KMS-11 (cell line): ENCODE measurements around the gene ARPC4.

ENCODE experiments used
- H2AFZ ChIP-seq: fragments of 200-600 bp; sonication (generic); 2 replicates; pipeline ENCODE4 v1.6.1; 2016; ENCODE audit warnings: antibody characterized with exemption, mixed run types, low read depth
- H3K27ac ChIP-seq: fragments of 200-600 bp; sonication (generic); 2 replicates; pipeline ENCODE4 v1.6.1; 2016; ENCODE audit warnings: mild to moderate bottlenecking, mixed run types
- H3K27me3 ChIP-seq: fragments of 200-600 bp; sonication (generic); 2 replicates; pipeline ENCODE4 v1.6.1; 2017; ENCODE audit warnings: mild to moderate bottlenecking, low read depth, mixed run types, moderate library complexity; ENCODE audit not compliant: insufficient read depth
- H3K36me3 ChIP-seq: fragments of 200-600 bp; sonication (generic); 2 replicates; pipeline ENCODE4 v1.6.1; 2017; ENCODE audit warnings: mild to moderate bottlenecking, mixed run types; ENCODE audit not compliant: insufficient read depth
- H3K4me1 ChIP-seq: fragments of 200-600 bp; sonication (generic); 2 replicates; pipeline ENCODE4 v1.6.1; 2016; ENCODE audit warnings: mild to moderate bottlenecking, low read depth, mixed run types; ENCODE audit not compliant: poor library complexity, severe bottlenecking
- H3K4me2 ChIP-seq: fragments of 200-600 bp; sonication (generic); 2 replicates; pipeline ENCODE4 v1.7.0; 2016; ENCODE audit warnings: mild to moderate bottlenecking, mixed run types
- H3K4me3 ChIP-seq: fragments of 200-600 bp; sonication (generic); IDR thresholded peaks from 2 replicates; pipeline ENCODE4 v1.6.1; 2017; ENCODE audit warnings: low read depth, low read length, mixed read lengths; ENCODE audit not compliant: insufficient read depth
- H3K79me2 ChIP-seq: fragments of 200-600 bp; sonication (generic); 2 replicates; pipeline ENCODE4 v1.6.1; 2016; ENCODE audit warnings: low read depth, mixed run types; ENCODE audit not compliant: insufficient read depth
- H3K9ac ChIP-seq: fragments of 200-600 bp; sonication (generic); 2 replicates; pipeline ENCODE4 v1.6.1; 2016; ENCODE audit warnings: mild to moderate bottlenecking, mixed run types
- H4K20me1 ChIP-seq: fragments of 200-600 bp; sonication (generic); 2 replicates; pipeline ENCODE4 v1.6.1; 2016; ENCODE audit warnings: mild to moderate bottlenecking, mixed run types; ENCODE audit not compliant: insufficient read depth
- TF ChIP-seq, protein P1 (sequence below): fragments of 200-600 bp; sonication (generic); conservative IDR thresholded peaks from 2 replicates; pipeline ENCODE4 v1.6.1; 2017; ENCODE audit warnings: low read depth, mild to moderate bottlenecking, antibody characterized with exemption, low read length, moderate library complexity, mixed read lengths

Gene ARPC4

DNA sequence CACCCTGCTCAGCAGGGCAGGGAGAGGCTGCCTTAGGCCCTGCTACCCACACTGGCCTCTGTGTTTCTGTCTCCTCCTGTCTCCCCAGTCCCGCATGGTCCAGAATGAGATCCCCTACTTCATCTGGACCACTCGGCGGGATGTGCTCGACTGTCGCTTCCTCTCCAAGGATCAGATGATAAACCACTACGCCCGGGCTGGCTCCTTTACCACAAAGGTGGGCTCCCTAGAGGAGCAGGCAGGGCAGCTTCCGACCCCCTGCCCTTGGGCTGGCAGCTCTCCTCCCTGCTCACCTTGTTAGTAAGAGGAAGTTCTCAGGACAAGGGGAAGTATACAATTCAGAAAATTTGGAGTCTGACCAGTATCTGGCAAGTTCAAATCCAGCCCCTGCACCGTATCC is 23.1 kb downstream of the ARPC4 start:
- TF ChIP-seq, protein P1, sequence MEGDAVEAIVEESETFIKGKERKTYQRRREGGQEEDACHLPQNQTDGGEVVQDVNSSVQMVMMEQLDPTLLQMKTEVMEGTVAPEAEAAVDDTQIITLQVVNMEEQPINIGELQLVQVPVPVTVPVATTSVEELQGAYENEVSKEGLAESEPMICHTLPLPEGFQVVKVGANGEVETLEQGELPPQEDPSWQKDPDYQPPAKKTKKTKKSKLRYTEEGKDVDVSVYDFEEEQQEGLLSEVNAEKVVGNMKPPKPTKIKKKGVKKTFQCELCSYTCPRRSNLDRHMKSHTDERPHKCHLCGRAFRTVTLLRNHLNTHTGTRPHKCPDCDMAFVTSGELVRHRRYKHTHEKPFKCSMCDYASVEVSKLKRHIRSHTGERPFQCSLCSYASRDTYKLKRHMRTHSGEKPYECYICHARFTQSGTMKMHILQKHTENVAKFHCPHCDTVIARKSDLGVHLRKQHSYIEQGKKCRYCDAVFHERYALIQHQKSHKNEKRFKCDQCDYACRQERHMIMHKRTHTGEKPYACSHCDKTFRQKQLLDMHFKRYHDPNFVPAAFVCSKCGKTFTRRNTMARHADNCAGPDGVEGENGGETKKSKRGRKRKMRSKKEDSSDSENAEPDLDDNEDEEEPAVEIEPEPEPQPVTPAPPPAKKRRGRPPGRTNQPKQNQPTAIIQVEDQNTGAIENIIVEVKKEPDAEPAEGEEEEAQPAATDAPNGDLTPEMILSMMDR: no peak
- H3K36me3 ChIP-seq: no peaks in the 10 kb centered on the region
- H3K9ac ChIP-seq: no peak overlapping the region

DNA sequence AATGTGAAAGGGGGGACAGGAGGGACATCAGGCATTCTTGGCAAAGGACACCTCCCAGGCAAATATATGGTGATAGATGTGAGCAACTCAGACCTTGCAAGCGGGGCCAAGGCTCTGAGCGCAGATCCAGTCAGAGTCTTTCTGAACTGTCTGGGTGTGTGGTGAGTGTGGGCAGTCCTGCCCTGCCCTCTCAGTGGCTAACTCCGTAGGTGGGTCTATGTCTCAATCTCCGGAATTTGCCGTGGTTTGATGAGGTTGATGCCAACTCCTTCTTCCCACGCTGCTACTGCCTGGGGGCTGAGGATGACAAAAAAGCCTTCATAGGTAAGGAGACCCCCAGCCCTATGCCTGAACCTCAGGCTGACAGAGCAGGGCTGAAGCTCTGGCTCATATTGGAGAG is 24.6 kb downstream of the ARPC4 start:
- H3K4me1 ChIP-seq: no peaks in the 10 kb centered on the region
- no peaks in the 10 kb centered on the region for H3K27me3 ChIP-seq
- no peaks in the 10 kb centered on the region for H3K79me2 ChIP-seq
- H3K4me2 ChIP-seq: no peak overlapping the region
- TF ChIP-seq, protein P1: no peak
- no peak overlapping the region for H3K9ac ChIP-seq
- H4K20me1 ChIP-seq: no peaks in the 10 kb centered on the region
- H3K36me3 ChIP-seq: no peaks in the 10 kb centered on the region
- no peak overlapping the region for H2AFZ ChIP-seq
- no peak overlapping the region for H3K27ac ChIP-seq
- no peak overlapping the region for H3K4me3 ChIP-seq

More for the DNA sequence above, 23.1 kb downstream of the ARPC4 start:
- no peaks in the 10 kb centered on the region for H4K20me1 ChIP-seq
- no peaks in the 10 kb centered on the region for H3K27me3 ChIP-seq
- H3K4me2 ChIP-seq: no peak overlapping the region
- no peaks in the 10 kb centered on the region for H3K4me1 ChIP-seq
- no peak overlapping the region for H3K4me3 ChIP-seq
- H3K79me2 ChIP-seq: no peaks in the 10 kb centered on the region
- H2AFZ ChIP-seq: no peak overlapping the region
- H3K27ac ChIP-seq: no peak overlapping the region

DNA sequence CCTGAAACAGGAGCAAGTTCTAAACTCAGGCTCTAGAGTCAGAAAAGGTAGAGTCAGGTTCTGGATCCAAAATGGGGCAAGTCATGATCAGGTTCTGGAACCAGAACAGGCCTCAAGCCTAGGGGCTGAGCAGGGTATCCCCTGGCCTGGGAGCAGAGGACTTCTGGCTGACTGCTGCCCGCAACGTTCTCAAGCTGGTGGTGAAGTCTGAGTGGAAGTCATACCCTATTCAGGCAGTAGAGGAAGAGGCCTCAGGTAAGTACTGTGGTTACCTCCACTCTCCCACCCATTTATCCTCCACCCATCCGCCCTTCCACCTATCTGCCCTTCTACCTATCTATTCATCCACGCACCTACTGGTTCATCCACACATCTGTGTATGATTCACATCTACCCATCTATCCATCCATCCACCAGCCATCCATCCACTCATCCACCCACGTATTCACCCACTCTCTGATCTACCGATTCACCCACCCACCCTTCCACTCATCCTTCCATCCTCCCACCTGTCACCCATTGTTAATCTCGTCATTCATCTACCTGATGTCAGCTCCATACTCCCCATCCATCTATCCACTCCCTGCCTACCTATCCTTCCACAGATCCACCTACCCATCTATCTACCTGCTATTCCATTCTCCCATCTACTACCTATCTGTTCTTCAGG is 25.9 kb downstream of the ARPC4 start:
- Histone ChIP-seq H3K9ac (no peak overlapping the region), H2AFZ (no peak overlapping the region), H3K4me1 (no peaks in the 10 kb centered on the region), H3K27me3 (no peaks in the 10 kb centered on the region), H3K79me2 (no peaks in the 10 kb centered on the region), H3K4me3 (no peak overlapping the region), H4K20me1 (no peaks in the 10 kb centered on the region), H3K4me2 (no peak overlapping the region), H3K27ac (no peak overlapping the region), H3K36me3 (no peaks in the 10 kb centered on the region)
- TF ChIP-seq, protein P1: no peak

DNA sequence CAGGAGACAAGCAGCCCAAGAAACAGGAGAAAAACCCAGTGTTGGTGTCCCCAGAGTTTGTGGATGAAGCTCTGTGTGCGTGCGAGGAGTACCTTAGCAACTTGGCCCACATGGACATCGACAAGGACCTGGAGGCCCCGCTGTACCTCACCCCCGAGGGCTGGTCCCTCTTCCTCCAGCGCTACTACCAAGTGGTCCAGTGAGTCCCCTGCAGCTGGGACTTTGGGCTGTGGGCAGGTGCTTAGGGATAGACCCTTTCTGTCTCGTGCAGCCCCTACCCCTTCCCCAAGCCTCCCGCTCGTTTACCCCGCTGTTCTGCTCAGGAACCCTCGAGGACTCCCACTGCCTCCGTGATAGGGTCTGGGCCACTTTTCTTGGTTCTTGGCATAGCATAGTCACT is 27.7 kb downstream of the ARPC4 start:
- H3K4me1 ChIP-seq: no peaks in the 10 kb centered on the region
- H3K4me3 ChIP-seq: no peak overlapping the region
- TF ChIP-seq, protein P1: no peak
- no peaks in the 10 kb centered on the region for H4K20me1 ChIP-seq
- no peaks in the 10 kb centered on the region for H3K36me3 ChIP-seq
- no peak overlapping the region for H3K9ac ChIP-seq
- H3K4me2 ChIP-seq: no peak overlapping the region
- H3K79me2 ChIP-seq: no peaks in the 10 kb centered on the region
- no peak overlapping the region for H2AFZ ChIP-seq
- H3K27ac ChIP-seq: no peak overlapping the region
- H3K27me3 ChIP-seq: no peaks in the 10 kb centered on the region
